Measurements from ENCODE around the gene HAP1.
"Not testable (repeated sequence)": the region's sequence is repeated elsewhere in the genome, so short reads cannot be mapped to it uniquely, and the experiment has no call there.

Gene HAP1, protein sequence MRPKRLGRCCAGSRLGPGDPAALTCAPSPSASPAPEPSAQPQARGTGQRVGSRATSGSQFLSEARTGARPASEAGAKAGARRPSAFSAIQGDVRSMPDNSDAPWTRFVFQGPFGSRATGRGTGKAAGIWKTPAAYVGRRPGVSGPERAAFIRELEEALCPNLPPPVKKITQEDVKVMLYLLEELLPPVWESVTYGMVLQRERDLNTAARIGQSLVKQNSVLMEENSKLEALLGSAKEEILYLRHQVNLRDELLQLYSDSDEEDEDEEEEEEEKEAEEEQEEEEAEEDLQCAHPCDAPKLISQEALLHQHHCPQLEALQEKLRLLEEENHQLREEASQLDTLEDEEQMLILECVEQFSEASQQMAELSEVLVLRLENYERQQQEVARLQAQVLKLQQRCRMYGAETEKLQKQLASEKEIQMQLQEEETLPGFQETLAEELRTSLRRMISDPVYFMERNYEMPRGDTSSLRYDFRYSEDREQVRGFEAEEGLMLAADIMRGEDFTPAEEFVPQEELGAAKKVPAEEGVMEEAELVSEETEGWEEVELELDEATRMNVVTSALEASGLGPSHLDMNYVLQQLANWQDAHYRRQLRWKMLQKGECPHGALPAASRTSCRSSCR

DNA sequence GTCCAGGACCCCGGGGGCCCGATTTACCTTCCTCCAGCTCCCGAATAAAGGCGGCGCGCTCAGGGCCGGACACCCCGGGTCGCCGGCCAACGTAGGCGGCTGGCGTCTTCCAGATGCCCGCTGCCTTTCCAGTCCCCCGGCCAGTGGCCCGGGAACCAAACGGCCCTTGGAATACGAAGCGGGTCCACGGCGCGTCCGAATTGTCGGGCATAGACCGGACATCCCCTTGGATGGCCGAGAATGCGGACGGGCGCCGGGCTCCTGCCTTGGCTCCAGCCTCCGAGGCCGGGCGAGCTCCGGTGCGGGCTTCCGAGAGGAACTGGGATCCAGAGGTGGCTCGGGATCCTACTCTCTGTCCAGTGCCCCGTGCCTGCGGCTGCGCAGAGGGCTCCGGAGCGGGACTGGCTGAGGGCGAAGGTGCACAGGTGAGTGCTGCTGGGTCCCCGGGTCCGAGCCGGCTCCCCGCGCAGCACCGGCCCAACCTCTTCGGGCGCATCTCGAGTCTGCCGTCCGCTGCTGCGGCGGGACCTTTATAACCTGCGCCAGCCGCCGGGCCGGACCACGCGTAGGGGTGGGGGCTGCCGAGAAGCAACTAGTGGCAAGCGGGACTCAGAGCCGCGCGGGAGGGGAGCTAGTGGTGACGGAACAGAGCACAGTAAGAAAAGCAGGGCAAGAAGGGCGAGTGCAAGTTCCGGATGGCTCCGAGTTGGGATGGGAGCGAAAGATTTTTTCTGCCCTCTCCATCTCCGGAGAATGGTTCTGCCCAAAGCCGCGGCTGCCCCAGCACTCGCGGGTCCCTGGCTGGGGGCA is at the start of gene HAP1:
HAP1 (minus strand) TSS at position 505 of the 810 bp plus-strand sequence; CDS start at position 496, 9 bp downstream.
- no peak for DNase-seq

GRCh38 chr17:41782142-41782541 is 47.7 kb upstream of the HAP1 start:
- DNase-seq: no peak

DNA sequence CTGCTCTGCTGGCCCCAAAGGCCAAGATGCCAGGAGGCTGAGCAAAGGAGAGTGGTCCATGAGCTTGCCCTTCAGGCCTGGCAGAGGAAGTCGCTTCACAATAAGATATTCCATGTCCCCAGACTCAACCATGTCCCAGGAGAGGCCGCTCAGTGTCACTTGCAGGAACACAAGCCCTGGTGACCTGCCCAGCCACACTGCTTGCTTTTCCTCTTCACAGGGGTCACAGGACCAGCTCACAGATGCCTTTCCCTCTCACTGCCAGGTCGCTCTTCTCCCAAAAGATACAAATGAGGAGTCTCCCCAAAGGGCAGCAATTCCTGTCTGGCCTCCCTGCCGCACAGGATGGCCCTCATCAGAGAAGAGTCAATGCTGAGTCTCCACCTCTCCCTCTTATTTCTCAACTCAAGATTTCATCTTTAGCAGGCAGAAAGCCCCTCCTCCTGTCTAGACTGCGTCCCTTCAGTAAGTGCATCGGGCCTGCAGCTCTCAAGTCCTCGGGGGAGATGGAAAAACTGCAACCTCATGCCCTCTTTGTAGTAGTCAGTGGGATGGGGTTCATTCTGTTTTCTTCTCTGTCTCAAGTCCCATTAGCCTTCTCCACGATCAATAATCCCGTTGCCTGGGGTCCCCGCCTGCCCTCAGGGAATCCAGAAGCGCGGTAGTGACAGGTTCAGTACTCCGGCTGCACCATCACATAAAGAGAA is 47.1 kb upstream of the HAP1 start:
- no peak for DNase-seq

- DNase-seq: no peak
Measured at GRCh38 chr17:41779954-41780353, 45.5 kb upstream of the HAP1 start.

- DNase-seq: no peak
Measured at GRCh38 chr17:41777574-41778188, 43.2 kb upstream of the HAP1 start.

- no peak for DNase-seq
Measured at GRCh38 chr17:41777157-41777573, 42.7 kb upstream of the HAP1 start.

DNA sequence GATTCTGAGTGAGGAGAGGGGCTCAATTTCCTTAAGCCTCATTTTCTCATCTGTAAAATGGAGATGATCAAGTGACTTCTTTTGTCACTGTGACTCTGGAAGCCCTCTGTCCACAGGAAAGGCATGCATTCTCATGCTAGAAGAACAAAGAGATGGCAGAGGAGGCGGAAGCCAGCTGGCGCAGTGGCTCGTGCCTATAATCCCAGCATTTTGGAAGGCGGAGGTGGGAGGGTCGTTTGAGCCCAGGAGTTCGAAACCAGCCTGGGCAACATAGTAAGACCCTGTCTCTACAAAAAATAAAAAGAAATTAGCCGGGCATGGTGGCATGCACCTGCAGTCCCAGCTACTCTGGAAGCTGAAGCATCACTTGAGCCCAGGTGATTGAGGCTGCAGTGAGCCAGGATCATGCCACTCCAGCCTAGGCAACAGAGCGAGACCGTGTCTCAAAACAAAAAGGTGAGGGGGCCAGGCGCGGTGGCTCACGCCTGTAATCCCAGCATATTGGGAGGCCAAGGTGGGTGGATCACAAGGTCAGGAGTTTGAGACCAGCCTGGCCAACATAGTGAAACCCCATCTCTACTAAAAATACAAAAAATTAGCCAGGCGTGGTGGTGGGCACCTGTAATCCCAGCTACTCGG is 41.9 kb upstream of the HAP1 start:
- DNase-seq: not testable (repeated sequence)

GRCh38 chr17:41775394-41776226 is 41.2 kb upstream of the HAP1 start:
- no peak for DNase-seq

GRCh38 chr17:41773731-41774193 is 39.3 kb upstream of the HAP1 start:
- no peak for DNase-seq

DNA sequence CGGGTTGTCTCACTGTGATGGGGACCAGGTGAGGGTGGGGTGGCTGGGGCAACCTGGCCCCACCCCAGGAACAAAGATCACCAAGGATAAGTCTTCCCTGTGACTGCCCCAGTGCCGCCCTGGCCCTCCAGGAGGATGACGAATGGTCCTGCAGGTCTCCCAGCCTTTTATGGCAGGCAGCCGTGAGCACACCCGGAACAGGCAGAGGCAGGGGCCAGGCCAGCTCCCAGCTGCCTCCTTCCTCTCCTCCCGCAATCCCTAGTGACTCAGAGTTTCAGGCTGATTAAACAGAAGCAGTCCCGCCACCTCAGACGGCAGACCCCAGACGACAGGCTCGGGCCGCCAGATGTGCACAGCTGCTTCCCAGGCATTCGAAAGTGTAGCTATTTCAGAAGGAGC is 38.7 kb upstream of the HAP1 start:
- DNase-seq: no peak

GRCh38 chr17:41772586-41773189 is 38.2 kb upstream of the HAP1 start:
- DNase-seq: no peak

DNA sequence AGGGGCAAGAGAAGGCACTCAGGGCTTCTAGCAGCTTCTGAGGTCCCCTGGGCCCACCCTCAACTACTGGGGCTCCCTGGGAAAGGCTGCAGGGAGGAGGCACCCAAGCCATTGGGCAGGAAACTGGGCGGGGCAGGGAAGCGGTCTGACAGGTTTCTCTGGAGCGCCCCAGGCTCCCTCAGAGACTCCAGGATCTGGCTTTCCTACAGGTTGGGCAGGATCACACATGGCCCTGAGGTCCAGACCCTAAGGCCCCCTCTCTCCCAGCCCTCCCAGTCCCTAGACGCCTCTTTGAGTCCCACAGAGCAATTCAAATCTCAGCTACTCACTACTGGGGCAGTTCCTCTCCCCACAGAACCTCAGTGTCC is 37.8 kb upstream of the HAP1 start:
- DNase-seq: no peak

DNA sequence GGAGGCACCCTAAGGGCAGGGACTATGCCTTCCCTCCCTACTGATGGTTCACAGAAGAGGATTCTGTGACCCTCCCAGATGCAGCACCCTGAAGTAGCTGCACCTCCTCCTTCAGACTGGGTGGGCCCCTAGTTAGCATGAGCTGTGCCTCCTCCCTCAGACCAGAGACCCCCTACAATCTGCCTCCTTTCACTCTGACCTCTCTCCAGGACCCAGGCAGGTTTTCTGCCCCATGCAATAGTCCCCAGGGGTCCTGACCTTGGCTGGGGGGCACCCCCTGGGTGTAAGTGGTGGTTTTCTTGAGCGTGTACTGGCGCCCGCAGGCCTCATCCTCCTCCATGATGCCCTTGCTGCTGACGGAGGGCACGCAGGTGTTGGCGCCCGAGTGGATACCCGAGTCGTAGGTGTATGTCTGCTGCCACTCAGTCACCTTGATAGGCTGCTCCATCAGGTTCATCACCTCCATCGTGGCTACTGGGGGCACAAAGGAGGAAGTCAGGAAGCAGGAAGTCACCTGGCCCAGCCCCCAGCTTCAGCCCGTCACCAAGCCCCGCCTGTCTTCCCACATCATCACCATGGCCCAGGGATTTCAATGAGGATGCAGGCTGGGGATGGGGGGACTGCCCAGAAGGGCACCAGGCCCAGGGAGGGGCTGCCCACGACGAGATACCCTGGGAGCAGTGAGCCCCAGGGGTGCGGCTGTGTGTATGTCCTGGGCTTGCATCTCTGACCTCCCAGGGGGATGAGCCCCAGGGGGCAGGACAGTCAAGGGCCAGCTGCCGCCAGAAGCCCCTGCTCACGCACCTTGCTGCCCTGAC is 37.2 kb upstream of the HAP1 start:
- no peak for DNase-seq

- no peak for DNase-seq
Measured at GRCh38 chr17:41769985-41770384, 35.5 kb upstream of the HAP1 start.

- no peak for DNase-seq
Measured at GRCh38 chr17:41769346-41769862, 35.0 kb upstream of the HAP1 start.

DNA sequence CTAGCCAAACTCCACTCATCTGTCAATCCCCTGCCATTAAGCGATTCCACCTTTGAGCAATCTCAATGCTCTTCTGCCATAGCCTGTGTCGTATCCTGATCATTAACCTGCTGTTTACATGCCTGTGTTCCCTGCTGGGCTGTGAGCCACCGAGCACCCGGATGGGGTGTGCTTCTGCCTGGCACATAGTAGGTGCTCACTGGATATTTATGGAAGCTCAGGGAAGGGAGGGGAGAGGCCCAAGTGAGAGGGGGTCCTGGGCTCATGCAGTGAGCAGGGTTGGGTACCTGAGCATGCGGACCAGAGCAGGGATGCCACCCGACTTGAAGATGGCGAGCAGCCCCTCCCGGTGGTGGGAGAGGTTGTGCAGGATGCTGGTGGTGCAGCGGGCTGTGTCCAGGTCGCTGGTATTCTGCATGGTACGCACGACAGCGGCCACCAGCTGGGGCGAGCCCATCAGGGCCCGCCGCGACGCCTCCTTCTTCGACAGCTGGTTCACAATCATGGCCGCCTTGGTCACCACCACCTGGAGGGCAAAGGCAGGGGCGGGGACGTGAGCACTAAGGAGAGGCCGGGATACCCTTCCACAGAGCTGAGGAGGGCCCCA is 34.3 kb upstream of the HAP1 start:
- DNase-seq: no peak

GRCh38 chr17:41767324-41768042 is 33.0 kb upstream of the HAP1 start:
- no peak for DNase-seq

DNA sequence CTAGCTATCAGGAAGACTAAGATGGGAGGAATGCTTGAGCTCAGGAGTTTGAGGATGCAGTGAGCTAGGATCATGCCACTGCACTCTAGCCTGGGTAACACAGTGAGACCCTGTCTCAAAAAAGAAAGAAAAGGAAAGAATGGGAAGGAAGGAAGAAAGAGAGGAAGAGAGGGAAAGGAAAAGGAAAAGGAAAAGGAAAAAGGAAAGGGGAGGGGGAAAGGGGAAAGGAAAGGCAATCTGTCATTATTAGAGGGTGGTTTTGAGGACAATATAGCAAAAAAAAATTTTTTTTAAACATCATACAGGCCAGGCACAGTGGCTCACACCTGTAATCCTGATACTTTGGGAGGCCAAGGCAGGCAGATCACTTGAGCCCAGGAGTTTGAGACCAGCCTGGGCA is 31.7 kb upstream of the HAP1 start:
- DNase-seq: no peak
